Natural killer cell treated with Interleukin-12 subunit alpha and Interleukin-12 subunit beta and Interleukin-15 and Interleukin-18, amount 100 ng/mL, for 72 hours (primary cell): ENCODE data around the gene SASS6. TPM values are rescaled to one million over a fixed set of nuclear protein-coding genes. Genes with fewer than 3 reads are reported as not detected.
"Not testable (repeated sequence)": the region's sequence is repeated elsewhere in the genome, so short reads cannot be mapped to it uniquely, and the experiment has no call there.

Experiments used
- ATAC-seq, 2 donors: fragments of 150-1000 bp; cut with Tn5 transposase in 1 of 2; sonication (Bioruptor Pico), chemical (Tn5 transposase) in 1 of 2; 2 replicates each; pipeline ENCODE4 v1.10.0; 2021
- DNase-seq: peaks from one replicate; pipeline ENCODE4 v3.0.0; 2022; ENCODE audit warnings: low spot score
- H3K27ac Mint-ChIP-seq, 2 donors: 1 replicate in 1 of 2; 2 replicates in 1 of 2; pipeline ENCODE4 v1.8.0; 2022; ENCODE audit warnings: mixed read lengths in 2 of 2, mild to moderate bottlenecking in 1 of 2, moderate library complexity in 1 of 2
- H3K27me3 Mint-ChIP-seq, 2 donors: 1 replicate in 1 of 2; 2 replicates in 1 of 2; pipeline ENCODE4 v1.8.0; 2022; ENCODE audit warnings: mixed read lengths in 2 of 2
- H3K36me3 Mint-ChIP-seq: one replicate; pipeline ENCODE4 v1.8.0; 2022; ENCODE audit warnings: mixed read lengths
- H3K4me1 Mint-ChIP-seq, 2 donors: 1 replicate in 1 of 2; 2 replicates in 1 of 2; pipeline ENCODE4 v1.8.0; 2022; ENCODE audit warnings: low read depth in 2 of 2, mixed read lengths in 2 of 2, mild to moderate bottlenecking in 1 of 2
- H3K4me3 Mint-ChIP-seq: one replicate; pipeline ENCODE4 v1.8.0; 2022; ENCODE audit warnings: mixed read lengths
- H3K9me3 Mint-ChIP-seq: 2 replicates; pipeline ENCODE4 v1.8.0; 2022; ENCODE audit warnings: mixed read lengths
- total RNA-seq, 2 donors: library from RNA; stranded (reverse); gene quantifications; one replicate each; pipeline ENCODE4 v1.2.3, GENCODE V29; 2022

The SASS6 gene
- total RNA-seq, 2 donors from 2014 or later, result 8.3 to 14.8 TPM

- no peaks in the 10 kb centered on the region for H3K27me3 Mint-ChIP-seq
- no peak overlapping the region for H3K4me3 Mint-ChIP-seq
- ATAC-seq (no peak), DNase-seq (no peak)
- H3K9me3 Mint-ChIP-seq, result no peaks in the 10 kb centered on the region
- H3K4me1 Mint-ChIP-seq, result peaks cover 32 to 46% of the 10 kb centered on the region in 2 donors
- H3K36me3 Mint-ChIP-seq, result peaks cover 4% of the 10 kb centered on the region
- no peak overlapping the region for H3K27ac Mint-ChIP-seq
Observed at GRCh38 chr1:100051401-100051800, 81.3 kb downstream of the SASS6 start.

GRCh38 chr1:100050139-100050538 is 82.6 kb downstream of the SASS6 start:
- peaks cover under 1% of the 10 kb centered on the region for H3K36me3 Mint-ChIP-seq
- peak overlapping the region in 1 of 2 donors; percentile 89 for H3K27ac Mint-ChIP-seq
- H3K4me3 Mint-ChIP-seq, result no peak overlapping the region

GRCh38 chr1:100047235-100047708 is 85.5 kb downstream of the SASS6 start:
- Mint-ChIP-seq H3K27ac (peak overlapping the region; percentile 71 to 89), H3K4me3 (peak overlapping the region; percentile 72), H3K4me1 (peaks cover 56 to 62% of the 10 kb centered on the region in 2 donors), H3K36me3 (peaks cover 13% of the 10 kb centered on the region)
- H3K9me3 Mint-ChIP-seq, H3K27me3 Mint-ChIP-seq, ATAC-seq, DNase-seq: not testable (repeated sequence)

More at GRCh38 chr1:100050139-100050538, 82.6 kb downstream of the SASS6 start:
- DNase-seq (no peak), ATAC-seq (no peak)
- Mint-ChIP-seq H3K27me3 (no peaks in the 10 kb centered on the region), H3K9me3 (no peaks in the 10 kb centered on the region), H3K4me1 (peaks cover 37 to 48% of the 10 kb centered on the region in 2 donors)

- peak overlapping the region; percentile 2 to 18 for H3K27ac Mint-ChIP-seq
- no peak for ATAC-seq
- H3K4me1 Mint-ChIP-seq, result peaks cover 59 to 70% of the 10 kb centered on the region in 2 donors
- H3K4me3 Mint-ChIP-seq, result peak overlapping the region; percentile 14
- H3K27me3 Mint-ChIP-seq, result no peaks in the 10 kb centered on the region
- H3K9me3 Mint-ChIP-seq, result no peaks in the 10 kb centered on the region
- DNase-seq, result no peak
- peaks cover 13% of the 10 kb centered on the region for H3K36me3 Mint-ChIP-seq
Observed at GRCh38 chr1:100045206-100045605, 87.5 kb downstream of the SASS6 start.

- peak overlapping the region; percentile 97 for H3K4me3 Mint-ChIP-seq
- H3K27ac Mint-ChIP-seq, result peak overlapping the region; percentile 98
- no peaks in the 10 kb centered on the region for H3K9me3 Mint-ChIP-seq
- no peak for ATAC-seq
- H3K36me3 Mint-ChIP-seq, result peaks cover 16% of the 10 kb centered on the region
- H3K4me1 Mint-ChIP-seq, result peaks cover 39 to 63% of the 10 kb centered on the region in 2 donors
- no peak for DNase-seq
- H3K27me3 Mint-ChIP-seq, result no peaks in the 10 kb centered on the region
Observed at GRCh38 chr1:100039591-100039990, 93.1 kb downstream of the SASS6 start.

- peak overlapping the region; percentile 98 for H3K27ac Mint-ChIP-seq
- no peaks in the 10 kb centered on the region for H3K27me3 Mint-ChIP-seq
- peak; percentile 79 to 83 for ATAC-seq
- no peaks in the 10 kb centered on the region for H3K9me3 Mint-ChIP-seq
- peak overlapping the region; percentile 97 for H3K4me3 Mint-ChIP-seq
- peaks cover 11% of the 10 kb centered on the region for H3K36me3 Mint-ChIP-seq
- DNase-seq, result peak; percentile 83
- peaks cover 31 to 60% of the 10 kb centered on the region in 2 donors for H3K4me1 Mint-ChIP-seq
Observed at GRCh38 chr1:100038660-100039287, 94.0 kb downstream of the SASS6 start.

GRCh38 chr1:100037927-100038659 is 94.6 kb downstream of the SASS6 start:
- H3K27ac Mint-ChIP-seq, result peak overlapping the region; percentile 98
- H3K27me3 Mint-ChIP-seq, result no peaks in the 10 kb centered on the region
- H3K36me3 Mint-ChIP-seq, result peaks cover 8% of the 10 kb centered on the region
- H3K9me3 Mint-ChIP-seq, result no peaks in the 10 kb centered on the region
- DNase-seq, result peak; percentile 91
- H3K4me3 Mint-ChIP-seq, result peak overlapping the region; percentile 97
- peak; percentile 96 to 98 for ATAC-seq
- peaks cover 26 to 57% of the 10 kb centered on the region in 2 donors for H3K4me1 Mint-ChIP-seq

GRCh38 chr1:100037656-100037926 is 95.1 kb downstream of the SASS6 start:
- Mint-ChIP-seq H3K9me3 (no peaks in the 10 kb centered on the region), H3K27ac (peak overlapping the region; percentile 98), H3K27me3 (no peaks in the 10 kb centered on the region), H3K4me3 (peak overlapping the region; percentile 97), H3K36me3 (peaks cover 8% of the 10 kb centered on the region), H3K4me1 (peaks cover 21 to 52% of the 10 kb centered on the region in 2 donors)
- DNase-seq (no peak), ATAC-seq (no peak)

- ATAC-seq (no peak), DNase-seq (no peak)
- Mint-ChIP-seq H3K4me1 (peaks cover 19 to 47% of the 10 kb centered on the region in 2 donors), H3K4me3 (peak overlapping the region; percentile 97), H3K9me3 (no peaks in the 10 kb centered on the region), H3K36me3 (peaks cover 8% of the 10 kb centered on the region), H3K27me3 (no peaks in the 10 kb centered on the region), H3K27ac (peak overlapping the region; percentile 98)
Observed at GRCh38 chr1:100036718-100037655, 95.7 kb downstream of the SASS6 start.

GRCh38 chr1:100035214-100035613 is 97.5 kb downstream of the SASS6 start:
- peaks cover 19 to 36% of the 10 kb centered on the region in 2 donors for H3K4me1 Mint-ChIP-seq
- no peak overlapping the region for H3K4me3 Mint-ChIP-seq
- no peaks in the 10 kb centered on the region for H3K27me3 Mint-ChIP-seq
- no peak for DNase-seq
- H3K27ac Mint-ChIP-seq, result no peak overlapping the region
- H3K9me3 Mint-ChIP-seq, result no peaks in the 10 kb centered on the region
- ATAC-seq, result no peak
- H3K36me3 Mint-ChIP-seq, result peaks cover 8% of the 10 kb centered on the region

- Mint-ChIP-seq H3K36me3 (peaks cover 8% of the 10 kb centered on the region), H3K9me3 (no peaks in the 10 kb centered on the region), H3K27ac (peak overlapping the region in 1 of 2 donors; percentile 28), H3K4me3 (no peak overlapping the region), H3K27me3 (no peaks in the 10 kb centered on the region), H3K4me1 (peaks cover 15 to 30% of the 10 kb centered on the region in 2 donors)
- ATAC-seq (no peak), DNase-seq (no peak)
Observed at GRCh38 chr1:100034470-100034869, 98.3 kb downstream of the SASS6 start.
